ENCODE measurements around the gene EDAR. TPM values are rescaled to one million over a fixed set of nuclear protein-coding genes. Genes with fewer than 3 reads are reported as not detected.

Gene EDAR
- total and polyA plus RNA-seq, 9 of the 15 experiments (the other 6 are each of a cell fraction or from before 2014, with no cell fraction given), result 0.01 TPM; not detected in 8

DNA sequence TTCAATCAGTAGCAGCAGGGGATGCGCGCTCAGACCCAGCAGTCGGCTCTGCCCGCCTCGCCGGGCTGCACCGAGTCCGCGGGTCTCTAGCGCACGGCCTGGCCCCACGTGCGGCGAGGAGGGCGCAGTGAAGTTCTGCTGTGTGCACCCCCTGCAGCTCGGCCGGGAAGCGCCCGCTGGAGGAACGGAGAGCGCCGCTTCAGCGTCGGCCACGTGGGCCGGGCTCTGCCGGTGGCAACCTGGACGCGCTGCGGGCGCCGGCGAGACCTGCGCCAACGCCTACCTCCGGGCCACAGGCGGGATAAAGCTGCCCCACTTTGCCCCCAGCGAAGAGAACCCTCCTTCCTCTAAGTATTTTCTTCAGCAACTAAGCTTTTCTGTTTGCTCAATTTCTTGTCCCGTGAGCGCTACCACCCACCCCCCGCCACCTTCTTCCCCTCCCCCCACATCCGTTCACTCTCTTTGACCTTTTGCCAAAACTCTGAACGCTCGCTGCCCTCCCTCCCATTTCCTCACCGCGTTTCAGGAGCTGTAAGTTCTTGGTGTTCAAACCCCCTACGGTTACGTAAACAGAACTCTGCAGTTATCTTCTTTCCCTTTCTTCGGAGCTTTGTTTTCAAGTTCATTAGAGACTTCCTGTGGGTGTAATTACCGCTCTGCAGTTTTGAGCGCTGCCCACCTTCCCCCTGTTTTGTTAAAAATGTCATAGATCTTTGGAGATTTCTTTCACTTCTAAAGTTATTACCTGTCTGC is 42.6 kb upstream of the EDAR start (continued):
- peak in 1 of 2 experiments; percentile 37; a peak in 1 of 3 replicates for TF ChIP-seq CBX3 (IDR thresholded peaks at IDR 0.05; ENCODE audit: borderline replicate concordance in 1 of 2, low read length in 2 of 2)
- no peak for TF ChIP-seq PYGO2 (tag; IDR thresholded peaks at IDR 0.05)
- no peak for TF ChIP-seq SNRNP70 (optimal IDR thresholded peaks at IDR 0.05; ENCODE audit: low read depth, low read length)
- TF ChIP-seq ZNF174 (CRISPR knock-in tag; IDR thresholded peaks at IDR 0.05), result no peak
- no peak for TF ChIP-seq RFX5 (IDR thresholded peaks at IDR 0.05; ENCODE audit: low read depth, low read length)
- no peak for TF ChIP-seq ZNF586 (CRISPR knock-in tag; conservative IDR thresholded peaks at IDR 0.05)
- no peak for TF ChIP-seq FOS (IDR thresholded peaks at IDR 0.05; ENCODE audit: extremely low read depth, insufficient read length)
- no peak for TF ChIP-seq TFAP4 (CRISPR knock-in tag; IDR thresholded peaks at IDR 0.05; ENCODE audit: borderline replicate concordance)
- no peak for TF ChIP-seq ZNF253 (CRISPR knock-in tag; conservative IDR thresholded peaks at IDR 0.05)
- TF ChIP-seq CC2D1A (IDR thresholded peaks at IDR 0.05), result no peak
- peak; percentile 54 for TF ChIP-seq SMAD4 (CRISPR knock-in tag; conservative IDR thresholded peaks at IDR 0.05)
- TF ChIP-seq ZC3H11A (IDR thresholded peaks at IDR 0.05; ENCODE audit: low read depth, low read length), result no peak
- TF ChIP-seq CHD4 (IDR thresholded peaks at IDR 0.05; ENCODE audit: insufficient read depth, insufficient replicate concordance, low read depth, low read length, poor library complexity, severe bottlenecking), result no peak
- no peak for TF ChIP-seq ZNF436 (CRISPR knock-in tag; IDR thresholded peaks at IDR 0.05)
- TF ChIP-seq UBTF (IDR thresholded peaks at IDR 0.05; ENCODE audit: borderline replicate concordance in 1 of 2, low read depth in 2 of 2, low read length in 2 of 2), result 0 out of 4 replicates have a peak, but pooled peaks of 1 of the 2 experiments have one; percentile 40
- no peak for TF ChIP-seq EHMT2 (IDR thresholded peaks at IDR 0.05)
- TF ChIP-seq DPF2 (IDR thresholded peaks at IDR 0.05), result peak; percentile 43; the same call in 1 of the 2 replicates
- no peak for TF ChIP-seq SMAD2 (IDR thresholded peaks at IDR 0.05; ENCODE audit: low read depth, low read length)
- TF ChIP-seq, protein P1, sequence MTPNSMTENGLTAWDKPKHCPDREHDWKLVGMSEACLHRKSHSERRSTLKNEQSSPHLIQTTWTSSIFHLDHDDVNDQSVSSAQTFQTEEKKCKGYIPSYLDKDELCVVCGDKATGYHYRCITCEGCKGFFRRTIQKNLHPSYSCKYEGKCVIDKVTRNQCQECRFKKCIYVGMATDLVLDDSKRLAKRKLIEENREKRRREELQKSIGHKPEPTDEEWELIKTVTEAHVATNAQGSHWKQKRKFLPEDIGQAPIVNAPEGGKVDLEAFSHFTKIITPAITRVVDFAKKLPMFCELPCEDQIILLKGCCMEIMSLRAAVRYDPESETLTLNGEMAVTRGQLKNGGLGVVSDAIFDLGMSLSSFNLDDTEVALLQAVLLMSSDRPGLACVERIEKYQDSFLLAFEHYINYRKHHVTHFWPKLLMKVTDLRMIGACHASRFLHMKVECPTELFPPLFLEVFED (CRISPR knock-in tag; conservative IDR thresholded peaks at IDR 0.05), result no peak
- no peak for TF ChIP-seq ZBED1 (IDR thresholded peaks at IDR 0.05)
- TF ChIP-seq, protein P2, sequence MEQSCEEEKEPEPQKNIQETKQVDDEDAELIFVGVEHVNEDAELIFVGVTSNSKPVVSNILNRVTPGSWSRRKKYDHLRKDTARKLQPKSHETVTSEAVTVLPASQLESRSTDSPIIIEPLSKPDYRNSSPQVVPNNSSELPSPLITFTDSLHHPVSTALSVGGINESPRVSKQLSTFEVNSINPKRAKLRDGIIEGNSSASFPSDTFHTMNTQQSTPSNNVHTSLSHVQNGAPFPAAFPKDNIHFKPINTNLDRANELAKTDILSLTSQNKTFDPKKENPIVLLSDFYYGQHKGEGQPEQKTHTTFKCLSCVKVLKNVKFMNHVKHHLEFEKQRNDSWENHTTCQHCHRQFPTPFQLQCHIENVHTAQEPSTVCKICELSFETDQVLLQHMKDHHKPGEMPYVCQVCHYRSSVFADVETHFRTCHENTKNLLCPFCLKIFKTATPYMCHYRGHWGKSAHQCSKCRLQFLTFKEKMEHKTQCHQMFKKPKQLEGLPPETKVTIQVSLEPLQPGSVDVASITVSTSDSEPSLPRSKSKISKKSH (CRISPR knock-in tag; IDR thresholded peaks at IDR 0.05), result no peak

All from K562 (cell line).